Brain microvascular endothelial cell (primary cell): ENCODE measurements around the gene LMF1.

ENCODE experiments used
- DNase-seq: peaks from one replicate; pipeline ENCODE4 v3.0.0-alpha.2; 2020
- H3K27ac ChIP-seq: fragments of 250-450 bp; sonication (Bioruptor Pico); 2 replicates; pipeline ENCODE4 v1.5.1; 2020; ENCODE audit warnings: mild to moderate bottlenecking, moderate library complexity
- H3K27me3 ChIP-seq: fragments of 250-450 bp; sonication (Bioruptor Pico); replicated peaks from 2 replicates; pipeline ENCODE4 v1.5.1; 2020; ENCODE audit warnings: mild to moderate bottlenecking
- H3K36me3 ChIP-seq: fragments of 250-450 bp; sonication (Bioruptor Pico); replicated peaks from 2 replicates; pipeline ENCODE4 v1.5.1; 2020; ENCODE audit warnings: mild to moderate bottlenecking
- H3K4me3 ChIP-seq: 2 replicates; pipeline ENCODE4 v1.5.1; 2011; ENCODE audit warnings: low read depth, mild to moderate bottlenecking, control low read depth, low read length, moderate library complexity
- CTCF ChIP-seq: IDR thresholded peaks from 2 replicates; pipeline ENCODE4 v1.5.1; 2011; ENCODE audit warnings: low read depth, mild to moderate bottlenecking, moderate library complexity, low read length, control low read depth, inconsistent platforms; ENCODE audit errors: missing control alignments
- in situ Hi-C: cut with HindIII; loops from 2 replicates; pipeline ENCODE4 v1.10.0; 2017; ENCODE audit warnings: low sequenced_read_pairs, low pct_ligation_motif_present

Gene LMF1

DNA sequence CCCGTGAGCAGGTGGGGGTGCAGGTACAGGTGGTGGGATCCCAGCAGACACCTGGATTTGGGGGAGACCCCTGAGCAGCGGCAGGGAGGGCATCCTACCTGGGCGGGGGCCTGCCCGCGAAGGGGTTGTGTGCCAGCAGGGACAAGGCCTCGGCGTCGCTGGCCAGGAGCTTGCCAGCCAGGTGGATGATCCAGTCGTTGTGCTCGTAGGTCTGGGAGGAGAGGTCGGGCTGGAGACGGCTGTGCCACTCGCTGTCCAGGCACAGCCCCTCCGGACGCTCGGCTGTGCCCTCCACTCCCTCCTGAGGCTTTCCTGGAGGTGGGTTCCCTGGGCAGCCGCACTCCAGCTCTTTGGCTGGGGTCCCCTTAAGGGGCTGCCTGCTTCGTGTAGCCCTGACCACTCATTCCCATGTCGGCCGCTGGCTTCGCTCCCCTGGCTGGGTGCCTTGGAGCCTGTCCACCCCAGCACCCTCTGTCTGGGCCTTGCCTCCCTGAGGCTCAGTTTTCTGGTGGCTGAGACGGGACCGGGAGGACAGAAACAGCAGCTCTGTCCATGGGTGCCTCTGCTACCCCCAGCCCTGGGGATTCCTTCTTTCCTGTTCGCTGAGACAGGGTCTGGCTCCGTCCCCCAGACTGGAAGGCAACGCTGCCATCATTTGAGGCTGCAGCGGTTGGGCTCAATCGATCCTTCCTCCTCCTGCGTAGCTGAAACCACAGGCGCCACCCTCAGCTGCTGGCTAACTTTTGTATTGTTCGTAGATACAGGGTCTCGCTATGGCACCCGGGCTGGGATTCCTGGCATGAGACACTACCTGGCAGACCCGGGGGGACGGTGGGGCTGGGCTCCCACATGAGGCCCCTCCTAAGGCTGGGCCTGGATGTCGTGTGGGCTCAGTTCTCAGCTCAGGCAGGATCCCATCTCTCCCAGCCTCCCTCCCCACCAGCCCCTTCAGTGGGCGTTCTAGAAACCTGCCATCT lies 101.7 kb downstream of the LMF1 start:
- no peak overlapping the region for H3K4me3 ChIP-seq
- no peak for DNase-seq
- in situ Hi-C loops, result no loop called here
- TF ChIP-seq CTCF, result no peak
- no peak overlapping the region for H3K27ac ChIP-seq
- no peaks in the 10 kb centered on the region for H3K36me3 ChIP-seq
- no peaks in the 10 kb centered on the region for H3K27me3 ChIP-seq

DNA sequence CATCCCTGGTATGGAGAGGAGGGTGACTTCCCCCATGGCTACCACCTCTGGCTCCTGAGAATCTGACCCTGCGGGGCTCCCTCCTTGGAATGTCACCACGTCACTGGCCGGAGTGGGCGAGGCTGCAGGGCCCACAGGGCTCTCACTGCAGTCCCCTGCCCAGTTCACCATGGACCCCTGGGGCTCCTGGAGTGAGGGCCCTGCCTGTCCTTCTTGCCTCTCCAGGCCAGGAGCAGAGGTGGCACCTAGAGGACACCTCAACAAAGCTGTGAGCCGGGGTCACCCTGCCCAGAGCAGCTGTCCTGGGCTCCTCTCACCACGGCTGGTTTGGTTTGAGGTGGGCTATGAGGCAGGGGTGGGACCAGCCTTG lies 102.4 kb downstream of the LMF1 start:
- Histone ChIP-seq H3K27ac (no peak overlapping the region), H3K27me3 (no peaks in the 10 kb centered on the region), H3K36me3 (no peaks in the 10 kb centered on the region), H3K4me3 (no peak overlapping the region)
- TF ChIP-seq CTCF, result no peak
- no peak for DNase-seq
- in situ Hi-C loops, result no loop called here

- in situ Hi-C loops, result no loop called here
- Histone ChIP-seq H3K27me3 (no peaks in the 10 kb centered on the region), H3K27ac (no peak overlapping the region), H3K36me3 (no peaks in the 10 kb centered on the region), H3K4me3 (no peak overlapping the region)
- TF ChIP-seq CTCF, result no peak
- no peak for DNase-seq
These were observed 103.1 kb downstream of the LMF1 start for GRCh38 chr16:867421-868385.

DNA sequence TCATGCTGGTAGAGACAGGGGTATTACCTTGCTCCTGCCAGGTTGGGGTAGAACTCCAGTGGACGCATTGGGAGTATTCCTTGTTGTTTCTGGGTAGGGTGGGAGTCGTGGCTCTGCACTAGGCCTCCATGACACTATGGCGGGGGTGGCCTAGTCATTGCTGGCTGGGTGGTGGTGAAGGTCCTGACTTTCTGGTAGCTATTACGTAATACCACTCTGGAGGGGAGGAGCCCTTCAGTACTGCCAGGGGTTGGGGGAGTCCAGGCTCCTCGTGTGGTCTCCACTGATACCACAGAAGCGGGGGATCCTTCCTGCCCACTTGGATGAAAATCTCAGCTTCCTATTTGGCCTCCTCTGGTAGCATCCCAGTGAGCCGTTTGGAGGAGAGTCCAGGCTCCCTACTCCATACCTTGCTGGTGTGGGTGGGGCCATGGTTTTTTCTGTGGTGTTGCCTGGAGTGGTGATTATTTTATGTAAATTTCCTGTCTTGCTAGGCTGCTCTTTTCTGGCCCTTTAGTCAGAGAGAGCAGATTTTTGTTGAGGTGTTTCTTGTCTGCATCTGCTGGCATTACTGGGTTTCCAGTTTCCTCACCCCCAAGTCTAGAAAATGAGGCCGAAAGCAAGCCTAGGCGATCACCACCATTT lies 104.4 kb downstream of the LMF1 start:
- in situ Hi-C loops, result no loop called here
- no peak for DNase-seq
- Histone ChIP-seq H3K27me3 (no peaks in the 10 kb centered on the region), H3K27ac (no peak overlapping the region), H3K4me3 (no peak overlapping the region), H3K36me3 (no peaks in the 10 kb centered on the region)
- TF ChIP-seq CTCF, result no peak

DNA sequence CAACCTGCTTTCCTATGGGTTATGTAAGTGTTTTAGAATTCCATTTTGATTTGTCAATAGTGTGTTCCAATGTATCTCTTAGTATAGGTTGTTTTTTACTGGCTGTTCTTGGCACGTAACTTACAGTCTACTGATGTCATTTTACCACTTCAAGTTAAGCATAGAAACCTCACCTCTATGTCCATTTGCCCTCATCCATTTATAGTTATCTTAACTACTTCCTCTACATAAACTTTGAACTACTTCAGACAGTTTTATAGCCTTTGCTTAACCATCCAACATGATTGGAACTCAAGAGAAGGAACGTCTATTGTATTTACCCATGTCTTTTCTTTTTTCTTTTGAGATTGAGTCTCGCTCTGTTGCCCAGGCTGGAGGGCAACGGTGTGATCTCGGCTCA lies 105.8 kb downstream of the LMF1 start:
- DNase-seq, result no peak

More for the DNA sequence above, 105.8 kb downstream of the LMF1 start:
- H3K27me3 ChIP-seq, result no peaks in the 10 kb centered on the region
- in situ Hi-C loops, result no loop called here
- H3K4me3 ChIP-seq, result no peak overlapping the region
- H3K36me3 ChIP-seq, result no peaks in the 10 kb centered on the region
- no peak overlapping the region for H3K27ac ChIP-seq
- no peak for TF ChIP-seq CTCF
